GM21737 (cell line): ENCODE data around the gene TNS2.

Experiments used
- ATAC-seq: cut with Tn5 transposase; IDR thresholded peaks from one replicate; pipeline ENCODE4 v1.9.1; 2021; ENCODE audit warnings: mild to moderate bottlenecking, moderate library complexity; ENCODE audit not compliant: unreplicated experiment

Gene TNS2

GRCh38 chr12:53067074-53067992 lies 17.5 kb downstream of the TNS2 start:
- no peak for ATAC-seq

DNA sequence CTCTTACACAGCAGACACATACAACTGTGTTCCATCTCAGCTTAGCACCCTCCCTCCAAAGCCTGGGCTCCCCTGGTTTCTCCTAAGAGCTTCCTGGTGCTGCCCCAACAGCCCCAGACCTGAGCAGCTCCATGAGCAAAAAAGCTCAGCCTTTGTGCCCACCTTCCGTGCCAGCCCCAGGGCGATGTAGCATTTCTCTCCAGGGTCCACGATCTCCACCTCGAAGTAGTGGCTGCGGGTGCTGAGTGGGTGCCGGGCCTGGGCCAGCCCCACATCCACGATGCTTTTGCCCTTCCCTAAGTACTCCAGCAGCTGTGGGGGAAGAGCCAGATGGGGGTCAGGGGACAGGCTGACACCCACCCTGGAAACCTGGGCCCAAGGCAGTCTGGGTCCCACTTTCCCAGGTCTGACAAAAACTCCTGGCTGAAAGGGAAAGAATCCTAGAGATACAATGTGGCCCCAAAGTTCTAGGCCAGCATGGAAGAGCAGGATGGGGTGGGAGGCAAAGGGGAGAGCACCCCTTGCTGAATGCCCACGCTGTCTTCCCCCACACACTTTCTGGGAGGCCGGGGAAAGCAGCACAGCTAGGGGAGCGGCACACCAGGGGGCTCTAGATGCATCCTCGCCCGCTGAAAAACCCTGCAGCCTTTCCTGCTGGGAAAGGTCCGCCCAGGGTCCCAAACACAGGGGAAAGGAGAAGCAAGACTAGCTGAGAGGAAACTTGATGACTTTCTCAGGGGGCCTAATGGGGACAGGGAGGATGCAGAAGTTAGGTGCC lies 18.3 kb downstream of the TNS2 start:
- ATAC-seq, result no peak

- no peak for ATAC-seq
Measured at GRCh38 chr12:53068811-53069585, 19.1 kb downstream of the TNS2 start.

DNA sequence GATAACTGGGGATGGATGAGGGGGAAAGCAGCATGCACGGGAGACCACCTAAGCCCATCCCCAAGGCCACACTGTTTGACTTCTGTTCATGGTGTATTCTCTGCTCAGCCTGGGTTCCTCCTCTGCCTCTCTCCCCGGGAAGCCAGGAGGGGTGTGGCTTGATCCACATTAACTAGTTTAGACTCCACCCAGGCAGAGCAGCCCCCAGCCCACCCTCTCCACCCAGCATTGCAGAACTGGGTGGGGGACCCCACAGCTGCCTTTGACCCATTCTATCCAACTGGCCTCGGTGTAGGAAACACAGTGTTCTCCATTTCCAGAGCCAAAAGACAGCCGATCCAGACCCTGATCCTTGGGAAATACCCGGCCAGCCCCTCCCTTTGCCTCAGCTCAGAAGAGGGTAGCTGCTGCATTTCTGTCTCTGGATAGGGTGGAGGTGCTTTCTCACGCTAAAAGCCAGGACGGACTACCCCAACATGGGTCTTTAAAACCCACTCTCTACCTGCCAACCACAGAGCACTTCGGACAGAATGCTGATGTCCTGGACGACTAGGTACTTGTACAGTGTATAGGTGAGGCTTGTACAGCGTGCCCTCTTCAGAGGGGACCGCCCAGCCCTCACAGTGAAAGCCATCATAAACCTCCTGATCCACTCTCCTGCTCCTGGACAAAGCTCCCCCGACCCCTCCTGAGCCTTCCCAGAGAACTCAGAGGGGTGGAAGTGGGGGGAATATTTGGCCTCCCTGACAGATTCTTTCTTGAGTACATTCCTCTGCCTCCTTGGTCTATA lies 20.0 kb downstream of the TNS2 start:
- no peak for ATAC-seq

- no peak for ATAC-seq
Measured at GRCh38 chr12:53070877-53071492, 21.1 kb downstream of the TNS2 start.

GRCh38 chr12:53071591-53072551 lies 22.0 kb downstream of the TNS2 start:
- no peak for ATAC-seq

- no peak for ATAC-seq
Measured at GRCh38 chr12:53073881-53074280, 24.0 kb downstream of the TNS2 start.

- ATAC-seq, result no peak
Measured at GRCh38 chr12:53074283-53074998, 24.6 kb downstream of the TNS2 start.

DNA sequence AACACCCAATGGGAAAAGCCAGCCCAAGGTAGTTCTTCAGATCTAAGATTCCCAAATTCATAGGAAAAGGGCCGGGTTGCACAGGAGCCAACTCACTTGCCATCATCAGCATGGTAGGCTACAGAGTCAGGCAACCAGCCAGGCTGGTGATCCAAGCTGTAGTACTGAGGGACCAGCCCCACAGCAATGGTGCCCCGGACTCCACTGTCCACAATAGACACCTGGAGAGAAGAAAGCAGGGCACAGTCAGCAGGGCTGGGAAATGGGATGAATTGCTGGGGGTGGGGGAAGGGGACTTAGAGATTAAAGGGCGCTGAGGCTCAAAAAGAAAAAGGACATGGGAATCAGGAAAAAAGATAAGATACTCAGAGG lies 25.1 kb downstream of the TNS2 start:
- ATAC-seq, result no peak

DNA sequence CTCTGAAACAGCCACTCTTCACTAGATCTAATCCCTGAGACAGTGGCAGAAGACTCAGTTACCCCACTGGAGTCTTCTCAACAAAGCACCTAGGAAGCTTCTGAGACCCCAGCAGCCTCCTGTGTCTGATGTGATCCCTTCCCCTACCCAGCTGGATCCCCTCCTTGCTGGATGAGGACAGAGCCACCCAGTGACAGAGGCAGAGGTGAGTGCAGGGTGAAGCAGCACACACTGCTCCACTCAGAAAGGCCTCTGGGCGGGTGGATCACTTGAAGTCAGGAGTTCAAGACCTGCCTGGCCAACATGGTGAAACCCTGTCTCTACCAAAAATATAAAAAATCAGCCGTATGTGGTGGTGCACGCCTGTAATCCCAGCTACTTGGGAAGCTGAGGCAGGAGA lies 26.6 kb downstream of the TNS2 start:
- no peak for ATAC-seq

- ATAC-seq, result no peak
Measured at GRCh38 chr12:53077030-53077429, 27.2 kb downstream of the TNS2 start.

DNA sequence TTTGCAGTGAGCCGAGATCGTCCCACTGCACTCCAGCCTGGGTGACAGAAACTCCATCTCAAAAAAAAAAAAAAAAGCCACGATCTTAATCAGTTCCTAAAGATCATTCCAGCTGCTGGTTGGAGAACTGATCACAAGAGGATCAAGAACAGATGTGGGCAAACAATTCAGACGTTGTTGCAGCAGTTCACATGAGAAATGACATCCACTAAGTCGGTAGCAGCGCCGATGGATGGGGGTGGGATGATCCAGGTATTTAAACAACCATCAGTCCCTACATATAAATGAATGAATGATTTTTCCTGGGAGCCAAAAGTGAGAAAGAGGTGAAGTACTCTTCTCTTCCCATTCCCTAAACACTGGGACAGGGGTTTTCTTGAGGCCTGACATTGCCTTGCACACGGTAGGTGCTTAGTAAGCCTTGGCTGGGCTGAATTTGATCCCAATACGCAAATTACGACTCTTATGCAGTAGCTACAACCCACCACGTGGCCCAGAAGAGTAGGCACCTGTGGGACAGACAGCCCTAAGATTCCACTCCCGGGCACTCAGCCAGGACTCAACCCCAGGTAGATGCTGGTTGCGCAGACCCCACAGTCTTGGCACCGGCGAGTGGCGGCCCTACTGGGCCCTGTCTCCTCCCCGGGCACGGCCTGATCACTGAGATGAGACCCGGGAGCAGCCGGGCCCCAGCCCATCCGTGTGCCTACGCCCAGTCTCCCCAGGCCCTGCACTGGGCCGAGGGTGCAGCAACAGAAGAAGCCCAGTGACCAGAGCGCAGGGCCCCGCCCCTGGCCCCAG lies 28.8 kb downstream of the TNS2 start:
- no peak for ATAC-seq

DNA sequence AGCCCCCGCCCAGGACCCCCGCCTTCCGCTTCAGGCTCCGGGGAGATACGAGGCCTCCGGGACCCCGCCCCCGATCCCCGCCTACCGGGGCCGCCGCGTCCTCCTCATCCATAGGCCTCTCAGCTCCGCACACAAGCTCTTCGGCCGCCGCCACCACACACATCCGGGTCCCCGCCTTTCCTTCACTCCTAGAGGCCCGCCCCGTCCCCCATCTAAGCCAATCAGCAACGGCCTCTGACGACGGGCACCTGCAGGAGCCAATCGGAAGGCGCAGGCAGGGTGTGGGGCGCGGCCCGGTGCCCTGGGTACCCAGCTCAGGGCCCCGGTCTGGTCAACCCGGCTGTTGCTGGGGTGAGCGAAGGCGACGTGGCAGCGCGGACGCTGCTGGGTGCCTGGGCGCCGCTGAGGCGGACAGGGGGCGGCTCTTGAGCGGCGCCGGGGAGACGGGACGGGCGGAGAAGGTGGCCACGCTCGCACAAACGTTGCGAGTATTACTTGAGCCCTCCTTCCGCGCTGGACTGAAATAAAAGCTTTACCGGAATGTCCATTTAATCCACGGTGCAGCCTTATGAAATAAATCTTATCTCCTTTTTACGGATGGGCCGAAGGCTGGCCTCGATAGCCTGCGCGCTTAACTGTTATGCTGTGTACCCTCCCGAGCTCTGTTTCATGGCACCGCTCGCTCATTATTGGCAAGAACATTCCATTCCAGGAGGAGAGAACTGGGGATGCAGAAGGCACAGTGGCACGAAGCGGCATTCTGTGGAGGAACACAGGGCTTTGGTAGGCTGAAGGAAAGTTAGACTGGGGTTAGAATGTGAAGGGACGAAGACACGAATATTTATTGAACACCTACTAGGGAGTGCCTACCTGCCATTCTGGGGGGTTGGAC lies 29.6 kb downstream of the TNS2 start, which contains the start of gene SPRYD3:
SPRYD3 (minus strand) TSS at position 165 of the 892 bp plus-strand sequence; CDS start at position 108, 57 bp downstream.
- peak; percentile 99 for ATAC-seq

DNA sequence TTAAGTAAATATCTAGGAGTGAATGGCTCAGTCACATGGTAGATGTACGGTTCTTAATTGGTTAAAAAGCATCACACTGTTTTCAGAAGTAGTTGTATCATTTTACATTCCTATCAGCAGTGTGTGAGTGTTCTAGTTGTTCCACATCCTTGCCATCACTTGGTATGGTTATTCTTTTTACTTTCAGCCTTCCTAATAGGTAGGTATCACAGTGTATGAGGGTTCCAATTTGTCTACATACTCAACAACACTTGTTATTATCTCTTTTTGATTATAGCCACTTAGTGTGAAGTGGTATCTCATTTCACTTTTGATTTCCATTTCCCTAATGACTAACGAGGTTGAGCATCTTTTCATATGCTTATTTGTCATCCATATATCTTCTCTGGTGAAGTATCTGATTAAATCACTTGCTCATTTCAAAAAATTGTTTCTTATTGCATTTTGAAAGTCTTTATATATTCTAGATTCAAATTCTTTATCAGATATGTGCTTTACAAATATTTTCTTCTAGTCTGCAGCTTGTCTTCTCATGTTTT lies 32.8 kb downstream of the TNS2 start:
- ATAC-seq, result no peak

DNA sequence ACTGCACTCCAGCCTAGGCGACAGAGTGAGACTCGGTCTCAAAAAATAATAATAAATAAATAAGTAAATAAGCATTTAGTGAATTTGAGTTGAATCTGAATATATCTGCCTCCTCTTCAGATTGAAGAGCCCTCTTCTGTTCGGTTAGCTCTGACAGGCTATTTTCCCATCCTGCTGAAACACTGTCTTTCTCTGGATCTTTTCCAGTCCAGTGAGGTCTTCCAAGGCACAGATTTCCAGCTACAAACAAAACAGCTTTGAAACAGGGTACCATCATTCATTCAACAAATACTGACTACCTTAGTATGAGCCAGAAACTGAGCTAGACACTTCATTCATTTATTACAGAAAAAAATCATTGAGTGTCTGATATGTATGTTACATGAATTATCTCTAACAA lies 36.5 kb downstream of the TNS2 start:
- no peak for ATAC-seq

DNA sequence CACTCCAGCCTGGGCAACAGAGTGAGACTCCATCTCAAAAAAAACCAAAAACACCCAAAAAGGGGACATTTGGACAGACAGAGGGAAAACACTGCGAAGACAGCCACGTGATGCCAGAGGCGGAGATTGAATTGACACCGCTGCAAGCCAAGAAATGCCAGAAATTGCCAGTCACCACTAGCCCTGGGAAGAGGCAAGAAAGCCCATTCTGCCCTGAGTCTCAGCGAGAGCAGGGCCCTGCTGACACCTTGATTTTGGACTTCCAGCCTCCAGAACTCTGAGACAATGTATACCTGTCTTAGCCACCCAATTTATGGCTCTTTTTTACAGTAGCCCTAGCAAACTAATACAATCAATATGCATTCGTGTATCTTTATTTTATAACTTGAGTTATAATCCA lies 40.2 kb downstream of the TNS2 start:
- no peak for ATAC-seq
